T-helper 1 cell (primary cell): ENCODE data around the gene CNR2.
A peak's percentile ranks its signal among the peaks of the same experiment; 100 is the strongest.
"Not testable (repeated sequence)": the region's sequence is repeated elsewhere in the genome, so short reads cannot be mapped to it uniquely, and the experiment has no call there.

Experiments
- DNase-seq, 5 donors: peaks; one replicate each; pipeline ENCODE4 v3.0.0-alpha.2; 2012 to 2020

Gene CNR2

DNA sequence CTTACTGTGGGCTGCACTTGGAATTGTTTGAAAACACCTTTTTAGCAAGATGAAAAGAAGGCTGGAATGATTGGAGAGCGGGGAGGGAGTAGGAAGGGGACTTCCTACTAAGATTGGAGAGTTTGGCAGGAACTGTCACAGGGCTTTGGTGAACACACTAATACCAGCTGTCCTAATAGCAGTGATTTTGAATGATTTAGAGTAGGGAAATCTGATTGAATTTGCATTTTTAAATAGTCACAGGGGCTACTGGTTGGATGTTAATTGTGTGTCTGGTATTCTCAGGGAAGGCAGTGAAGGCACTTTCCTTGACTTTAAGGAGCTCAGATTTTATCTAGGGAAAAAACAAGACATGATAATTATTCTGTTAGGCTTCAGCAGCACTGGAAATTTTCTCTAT lies 85.4 kb downstream of the CNR2 start:
- no peak for DNase-seq

DNA sequence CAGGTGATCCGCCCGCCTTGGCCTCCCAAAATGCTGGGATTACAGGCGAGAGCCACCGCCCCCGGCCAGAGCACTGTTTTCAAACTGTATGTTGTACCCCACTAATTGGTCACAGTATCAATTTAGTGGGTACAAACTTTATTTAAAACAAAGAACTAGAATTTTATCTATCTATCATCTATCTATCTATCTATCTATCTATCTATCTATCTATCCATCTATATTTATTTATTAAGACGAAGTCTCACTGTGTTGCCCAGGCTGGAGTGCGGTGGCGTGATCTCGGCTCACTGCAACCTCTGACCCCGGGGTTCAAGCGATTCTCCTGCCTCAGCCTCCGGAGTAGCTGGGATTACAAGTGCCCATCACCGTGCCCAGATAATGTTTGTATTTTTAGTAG lies 86.6 kb downstream of the CNR2 start:
- DNase-seq, result not testable (repeated sequence)

DNA sequence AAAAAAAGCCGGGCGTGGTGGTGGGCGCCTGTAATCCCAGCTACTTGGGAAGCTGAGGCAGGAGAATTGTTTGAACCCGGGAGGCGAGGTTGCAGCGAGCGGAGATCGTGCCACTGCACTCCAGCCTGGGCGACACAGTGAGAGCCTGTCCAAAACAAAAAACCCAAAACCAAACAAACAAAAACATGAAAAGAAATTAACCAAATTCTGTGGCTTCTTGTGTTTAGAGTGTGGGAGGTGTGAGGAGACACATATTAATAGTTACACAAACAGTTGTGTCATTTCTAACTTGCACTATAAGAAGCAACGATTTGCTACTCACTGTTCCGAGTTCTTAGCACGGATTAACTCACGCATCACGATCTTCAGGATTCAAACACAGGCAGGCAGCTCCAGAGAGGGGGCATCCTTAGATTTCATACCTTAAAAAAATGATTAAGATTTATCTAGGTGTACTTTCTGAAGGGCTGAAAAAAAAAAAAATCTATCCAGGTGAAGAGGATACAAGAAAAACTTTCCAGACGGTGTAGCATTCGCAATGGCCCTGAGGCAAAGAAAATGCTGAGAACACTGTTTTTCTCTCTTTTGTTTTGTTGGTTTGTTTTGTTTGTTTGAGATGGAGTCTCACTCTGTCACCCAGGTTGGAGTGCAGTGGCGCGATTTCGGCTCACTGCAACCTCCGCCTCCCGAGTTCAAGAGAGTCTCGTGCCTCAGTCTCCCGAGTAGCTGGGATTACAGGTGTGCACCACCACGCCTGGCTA lies 87.2 kb downstream of the CNR2 start:
- DNase-seq, result peak in 1 of 5 donors; percentile 16

DNA sequence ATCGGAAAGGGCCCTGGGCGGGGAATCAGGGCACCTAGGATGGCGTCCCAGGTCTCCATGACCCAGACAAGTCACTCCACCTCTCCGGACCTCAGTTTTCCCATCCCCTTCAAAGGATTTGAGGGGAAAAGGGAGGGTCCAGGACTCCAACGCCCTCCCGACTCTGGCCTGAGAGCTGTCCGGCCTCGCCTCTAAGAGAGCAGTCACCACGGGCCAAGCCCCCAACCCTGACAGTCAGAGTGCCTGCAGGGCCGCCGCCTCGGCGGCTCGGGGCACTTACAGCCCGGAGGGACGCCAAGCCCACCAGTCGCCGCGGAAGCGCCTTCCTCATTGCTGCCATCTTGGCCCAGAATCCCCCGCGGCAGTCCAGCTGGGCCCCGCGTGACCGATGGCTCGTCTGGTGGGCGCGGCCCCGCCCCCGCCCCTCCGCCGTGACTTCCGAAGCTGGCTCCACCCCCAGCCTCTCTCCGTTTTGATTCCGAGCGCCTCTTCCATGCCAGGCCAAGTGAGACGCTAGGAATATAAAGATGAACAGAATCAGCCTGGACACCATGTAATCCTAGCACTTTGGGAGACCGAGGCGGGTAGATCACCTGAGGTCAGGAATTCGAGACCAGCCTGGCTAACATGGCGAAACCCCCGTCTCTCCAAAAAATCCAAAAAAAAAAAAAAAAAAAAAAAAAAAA lies 87.9 kb downstream of the CNR2 start, which contains the start of gene HMGCL:
Gene HMGCL, minus strand, starts transcription at position 354 of the 686 bp plus-strand sequence. Its CDS starts 14 bp downstream, at position 340.
- peak; percentile 75 to 90 (median 85) for DNase-seq

DNA sequence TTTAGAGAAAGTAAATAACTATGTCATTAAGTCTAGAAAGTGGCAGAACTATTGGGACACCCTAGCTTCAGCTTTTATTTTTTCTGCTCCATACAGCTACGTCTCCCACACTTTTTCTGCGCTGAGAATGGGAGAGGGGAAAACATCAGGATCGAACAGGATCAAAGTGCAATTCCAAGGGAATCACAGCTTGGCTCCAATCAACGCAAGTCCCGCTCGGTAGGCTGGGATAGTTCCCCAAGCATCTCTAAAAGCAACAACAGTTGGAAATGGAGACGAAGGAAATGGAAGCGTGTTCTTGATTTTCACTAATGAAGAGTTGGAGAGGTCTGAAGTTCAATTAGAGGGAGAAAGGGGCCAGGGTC lies 88.5 kb downstream of the CNR2 start:
- DNase-seq, result no peak

DNA sequence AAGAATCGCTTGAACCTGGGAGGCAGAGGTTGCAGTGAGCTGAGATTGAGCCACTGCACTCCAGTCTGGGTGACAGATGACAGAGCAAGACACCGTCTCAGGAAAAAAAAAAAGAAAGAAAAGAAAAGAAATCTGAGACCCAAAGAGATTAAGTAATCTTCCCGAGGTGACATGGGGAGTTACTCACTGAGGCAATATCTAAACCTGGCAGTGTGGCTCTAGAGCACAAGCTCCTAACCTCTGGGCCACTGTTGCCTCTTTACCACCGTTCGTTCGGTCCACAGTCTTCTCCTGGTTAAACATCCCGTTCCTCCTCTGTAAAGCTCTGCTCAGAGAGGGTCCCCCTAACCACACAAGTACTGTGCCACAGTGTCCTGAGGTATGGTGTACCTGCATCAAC lies 89.4 kb downstream of the CNR2 start:
- DNase-seq, result no peak
